Smooth muscle cell (in vitro differentiated cells): Measurements from ENCODE around the gene ZNF107. TPM values are rescaled to one million over a fixed set of nuclear protein-coding genes. Genes with fewer than 3 reads are reported as not detected.

Experiments used
- DNase-seq: peaks from one replicate; lab custom pipeline; 2025; ENCODE audit not compliant: unreplicated experiment; lab: John Stamatoyannopoulos, UW
- H2AFZ ChIP-seq: fragments of 200-600 bp; sonication (generic); 2 replicates; pipeline ENCODE4 v1.6.0; 2016; ENCODE audit warnings: antibody characterized with exemption, low read depth, mild to moderate bottlenecking
- H3F3A ChIP-seq: fragments of 200-600 bp; sonication (generic); 2 replicates; pipeline ENCODE4 v1.6.0; 2017; ENCODE audit warnings: antibody characterized with exemption, low read depth
- H3K27ac ChIP-seq: fragments of 200-600 bp; sonication (generic); 2 replicates; pipeline ENCODE4 v1.5.1; 2016; ENCODE audit warnings: low read depth, mild to moderate bottlenecking
- H3K27me3 ChIP-seq: fragments of 200-600 bp; sonication (generic); 2 replicates; pipeline ENCODE4 v1.6.1; 2016; ENCODE audit warnings: low read depth, mild to moderate bottlenecking
- H3K36me3 ChIP-seq: fragments of 200-600 bp; sonication (generic); 2 replicates; pipeline ENCODE4 v1.5.1; 2016; ENCODE audit warnings: low read depth
- H3K4me1 ChIP-seq: fragments of 200-600 bp; sonication (generic); 2 replicates; pipeline ENCODE4 v1.5.1; 2016; ENCODE audit warnings: low read depth
- H3K4me2 ChIP-seq: fragments of 200-600 bp; sonication (generic); 2 replicates; pipeline ENCODE4 v1.6.0; 2016; ENCODE audit warnings: mild to moderate bottlenecking
- H3K4me3 ChIP-seq: fragments of 200-600 bp; sonication (generic); 2 replicates; pipeline ENCODE4 v1.5.1; 2016; ENCODE audit warnings: mild to moderate bottlenecking
- H3K79me2 ChIP-seq: fragments of 200-600 bp; sonication (generic); 2 replicates; pipeline ENCODE4 v1.6.0; 2016; ENCODE audit warnings: low read depth, mild to moderate bottlenecking
- H3K9ac ChIP-seq: fragments of 200-600 bp; sonication (generic); 2 replicates; pipeline ENCODE4 v1.6.0; 2016; ENCODE audit warnings: low read depth
- H3K9me3 ChIP-seq: fragments of 200-600 bp; sonication (generic); replicated peaks from 2 replicates; pipeline ENCODE4 v1.5.1; 2016; ENCODE audit warnings: low read depth
- H4K20me1 ChIP-seq: fragments of 200-600 bp; sonication (generic); 2 replicates; pipeline ENCODE4 v1.6.0; 2016; ENCODE audit warnings: low read depth
- CTCF ChIP-seq: fragments of 200-600 bp; sonication (generic); IDR thresholded peaks from 2 replicates; pipeline ENCODE4 v1.5.1; 2017; ENCODE audit warnings: borderline replicate concordance, mild to moderate bottlenecking, antibody characterized with exemption; ENCODE audit not compliant: insufficient read depth, poor library complexity, severe bottlenecking
- WGBS: methylation state at CpG from one replicate; pipeline ENCODE4 v1.1.7; 2016; ENCODE audit warnings: low lambda C conversion rate; 5-methylcytosine and 5-hydroxymethylcytosine counted together
- polyA plus RNA-seq: library from polyadenylated mRNA; unstranded; fragments of >200 nt; fragmentation: Nextera tagmentation; extraction: Ambion mirVana; gene quantifications from 2 replicates; pipeline ENCODE4 v1.2.1, GENCODE V29; 2016
- total RNA-seq: library from RNA; depleted of rRNA; stranded (reverse); fragments of >200 nt; gene quantifications from 2 replicates; pipeline ENCODE4 v1.2.3, GENCODE V29; 2014

Gene ZNF107
- total and polyA plus RNA-seq, 2 experiments from 2014 or later = 0.62 to 2.3 TPM

- 64% methylated on average over 4 of the region's 4 CpGs for WGBS
- no peaks in the 10 kb centered on the region for H3K36me3 ChIP-seq
- no peak overlapping the region for H3K4me2 ChIP-seq
- no peak overlapping the region for H3K9ac ChIP-seq
- H3F3A ChIP-seq = no peaks in the 10 kb centered on the region
- H3K4me1 ChIP-seq = no peaks in the 10 kb centered on the region
- no peaks in the 10 kb centered on the region for H3K27me3 ChIP-seq
- H3K79me2 ChIP-seq = no peaks in the 10 kb centered on the region
- no peaks in the 10 kb centered on the region for H4K20me1 ChIP-seq
- no peak for TF ChIP-seq CTCF
- no peak overlapping the region for H3K4me3 ChIP-seq
- no peak for DNase-seq
- no peaks in the 10 kb centered on the region for H3K9me3 ChIP-seq
- H2AFZ ChIP-seq = no peak overlapping the region
- no peak overlapping the region for H3K27ac ChIP-seq
Measured at GRCh38 chr7:64637521-64638445, 28.1 kb upstream of the ZNF107 start.

- Histone ChIP-seq H3K36me3 (no peaks in the 10 kb centered on the region), H3K4me1 (no peaks in the 10 kb centered on the region), H3K9me3 (no peaks in the 10 kb centered on the region), H3K27ac (no peak overlapping the region), H2AFZ (no peak overlapping the region), H4K20me1 (no peaks in the 10 kb centered on the region), H3K27me3 (no peaks in the 10 kb centered on the region), H3F3A (no peaks in the 10 kb centered on the region), H3K4me2 (no peak overlapping the region), H3K4me3 (no peak overlapping the region), H3K9ac (no peak overlapping the region), H3K79me2 (no peaks in the 10 kb centered on the region)
- 81% methylated on average over 2 of the region's 2 CpGs for WGBS
- TF ChIP-seq CTCF = no peak
- no peak for DNase-seq
Measured at GRCh38 chr7:64638822-64639221, 27.1 kb upstream of the ZNF107 start.

- Histone ChIP-seq H3K27ac (no peak overlapping the region), H3K27me3 (no peaks in the 10 kb centered on the region), H3K4me1 (no peaks in the 10 kb centered on the region), H3K4me2 (no peak overlapping the region), H3K4me3 (no peak overlapping the region), H3F3A (no peaks in the 10 kb centered on the region), H3K9ac (no peak overlapping the region), H3K79me2 (no peaks in the 10 kb centered on the region), H4K20me1 (no peaks in the 10 kb centered on the region), H3K9me3 (no peaks in the 10 kb centered on the region), H2AFZ (no peak overlapping the region), H3K36me3 (no peaks in the 10 kb centered on the region)
- DNase-seq = no peak
- WGBS = 33% methylated on average over 2 of the region's 2 CpGs
- TF ChIP-seq CTCF = no peak
Measured at GRCh38 chr7:64639267-64640001, 26.5 kb upstream of the ZNF107 start.
